HG03108 (cell line): ENCODE data around the gene FAR2.
"Not testable (repeated sequence)": the region's sequence is repeated elsewhere in the genome, so short reads cannot be mapped to it uniquely, and the experiment has no call there.

Experiments
- ATAC-seq: cut with Tn5 transposase; IDR thresholded peaks from one replicate; pipeline ENCODE4 v1.9.1; 2021; ENCODE audit warnings: moderate library complexity; ENCODE audit not compliant: unreplicated experiment

Gene FAR2

GRCh38 chr12:29273178-29273843, 124.2 kb downstream of the FAR2 start:
- ATAC-seq = no peak

GRCh38 chr12:29275834-29276233, 126.8 kb downstream of the FAR2 start:
- no peak for ATAC-seq

GRCh38 chr12:29277231-29277630, 128.2 kb downstream of the FAR2 start:
- no peak for ATAC-seq

GRCh38 chr12:29278673-29279420, 129.8 kb downstream of the FAR2 start:
- no peak for ATAC-seq

GRCh38 chr12:29281371-29282005, 132.4 kb downstream of the FAR2 start:
- no peak for ATAC-seq

- ATAC-seq = no peak
Measured at GRCh38 chr12:29282031-29282816, 133.1 kb downstream of the FAR2 start.

GRCh38 chr12:29283969-29284700, 135.1 kb downstream of the FAR2 start:
- ATAC-seq = no peak

GRCh38 chr12:29286081-29286790, 137.2 kb downstream of the FAR2 start:
- no peak for ATAC-seq

GRCh38 chr12:29287622-29288021, 138.5 kb downstream of the FAR2 start:
- no peak for ATAC-seq

- ATAC-seq = no peak
Measured at GRCh38 chr12:29288031-29288430, 139.0 kb downstream of the FAR2 start.

- not testable (repeated sequence) for ATAC-seq
Measured at GRCh38 chr12:29290475-29290874, 141.4 kb downstream of the FAR2 start.

- no peak for ATAC-seq
Measured at GRCh38 chr12:29291226-29291625, 142.1 kb downstream of the FAR2 start.

GRCh38 chr12:29299633-29300032, 150.6 kb downstream of the FAR2 start:
- ATAC-seq = no peak

GRCh38 chr12:29301114-29301513, 152.0 kb downstream of the FAR2 start:
- ATAC-seq = no peak

- no peak for ATAC-seq
Measured at GRCh38 chr12:29304388-29304787, 155.3 kb downstream of the FAR2 start.

- ATAC-seq = no peak
Measured at GRCh38 chr12:29306266-29306665, 157.2 kb downstream of the FAR2 start.

GRCh38 chr12:29306682-29307081, 157.6 kb downstream of the FAR2 start:
- no peak for ATAC-seq

- no peak for ATAC-seq
Measured at GRCh38 chr12:29309320-29309902, 160.3 kb downstream of the FAR2 start.

GRCh38 chr12:29310899-29311298, 161.8 kb downstream of the FAR2 start:
- ATAC-seq = no peak

GRCh38 chr12:29314416-29314815, 165.3 kb downstream of the FAR2 start:
- ATAC-seq = no peak
